HG02884 (cell line): ENCODE measurements around the gene EMILIN3.
A peak's percentile ranks its signal among the peaks of the same experiment; 100 is the strongest.

Experiments used
- ATAC-seq: cut with Tn5 transposase; IDR thresholded peaks from one replicate; pipeline ENCODE4 v1.9.1; 2021; ENCODE audit warnings: mild to moderate bottlenecking, moderate library complexity; ENCODE audit not compliant: unreplicated experiment

The EMILIN3 gene

DNA sequence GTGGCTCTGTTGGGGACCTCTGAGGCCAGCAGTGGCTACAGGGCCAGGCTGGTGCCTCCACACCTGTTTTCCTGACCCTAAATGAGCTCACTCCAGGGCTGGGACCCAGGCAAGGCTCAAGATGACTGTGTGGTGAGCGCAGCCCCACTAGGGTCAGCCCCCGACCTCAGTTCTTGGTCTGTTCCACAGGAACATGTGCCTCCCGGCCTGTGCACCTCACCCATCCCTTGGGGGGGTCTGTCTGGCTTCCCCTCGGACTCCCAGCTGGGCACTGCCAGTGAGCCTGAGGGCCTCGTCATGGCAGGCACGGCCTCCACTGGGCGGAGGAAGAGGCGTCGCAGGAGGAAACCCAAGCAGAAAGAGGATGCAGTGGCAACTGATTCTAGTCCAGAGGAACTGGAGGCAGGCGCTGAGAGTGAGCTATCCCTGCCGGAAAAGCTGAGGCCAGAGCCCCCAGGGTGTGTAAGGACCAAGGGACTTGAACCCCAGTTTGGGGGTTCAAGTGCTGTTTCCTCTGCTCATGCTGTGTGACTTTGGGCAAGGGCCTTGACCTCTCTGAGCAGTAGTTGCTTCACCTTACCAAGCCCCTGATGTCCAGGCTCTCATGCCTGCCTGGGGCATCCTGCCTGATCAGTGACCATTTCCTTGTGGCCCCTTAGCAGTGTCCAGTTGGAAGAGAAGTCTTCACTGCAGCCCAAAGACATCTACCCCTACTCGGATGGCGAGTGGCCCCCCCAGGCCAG, 18.0 kb downstream of the EMILIN3 start:
- no peak for ATAC-seq

DNA sequence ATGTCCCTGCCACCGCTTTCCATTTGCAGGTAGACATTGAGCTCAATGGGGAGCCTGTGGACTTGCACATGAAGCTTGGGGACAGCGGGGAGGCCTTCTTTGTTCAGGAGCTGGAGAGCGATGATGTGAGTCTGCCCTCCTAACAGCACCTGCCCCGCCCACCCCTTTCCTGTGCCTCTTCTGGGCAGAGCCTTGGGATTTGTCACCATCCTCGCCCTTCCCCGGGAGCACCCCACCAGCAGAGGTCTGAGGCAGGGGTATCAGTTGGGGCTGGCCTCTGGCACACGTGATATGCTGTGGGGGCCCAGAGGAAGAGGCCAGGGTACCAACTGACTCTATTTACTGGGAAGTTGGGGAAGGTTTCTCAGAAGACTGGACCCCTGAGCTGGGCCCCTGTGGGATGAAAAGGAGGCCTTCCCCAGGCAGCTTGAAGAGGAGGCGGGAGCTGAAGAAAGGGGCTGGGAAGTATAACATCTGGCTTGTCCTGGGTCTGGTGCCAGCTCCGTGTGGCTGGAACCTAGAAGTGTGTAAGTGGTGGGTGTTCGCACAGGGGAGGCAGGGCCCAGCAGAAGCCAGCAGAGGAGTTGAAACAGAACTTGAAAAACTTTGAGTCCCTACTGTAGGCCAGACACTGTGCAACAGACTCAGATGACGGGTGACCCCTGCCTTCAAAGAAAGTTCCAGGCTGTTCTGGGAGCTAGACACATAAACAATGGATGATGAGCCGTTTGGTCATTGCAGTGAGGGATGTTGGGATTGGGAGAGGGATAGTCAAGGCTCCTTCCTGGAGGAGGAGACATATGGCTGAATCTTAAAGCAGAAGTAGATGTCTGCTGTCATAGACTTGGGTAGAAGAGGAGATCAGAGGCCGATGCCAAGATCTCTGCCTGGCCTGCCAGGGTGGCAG, 18.8 kb downstream of the EMILIN3 start:
- no peak for ATAC-seq

DNA sequence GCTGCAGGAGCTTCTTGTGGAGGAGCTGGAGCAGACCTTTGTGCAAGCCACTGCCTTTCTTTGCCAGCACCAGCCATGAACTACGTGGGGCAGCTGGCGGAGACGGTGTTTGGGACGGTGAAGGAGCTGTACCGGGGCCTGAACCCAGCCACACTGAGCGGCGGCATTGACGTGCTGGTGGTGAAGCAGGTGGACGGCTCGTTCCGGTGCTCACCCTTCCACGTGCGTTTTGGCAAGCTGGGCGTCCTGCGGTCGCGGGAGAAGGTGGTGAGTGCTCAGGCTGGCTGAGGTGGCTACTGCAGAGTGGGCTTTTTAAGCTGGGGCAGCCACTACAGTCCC, 20.9 kb downstream of the EMILIN3 start:
- ATAC-seq, result no peak

DNA sequence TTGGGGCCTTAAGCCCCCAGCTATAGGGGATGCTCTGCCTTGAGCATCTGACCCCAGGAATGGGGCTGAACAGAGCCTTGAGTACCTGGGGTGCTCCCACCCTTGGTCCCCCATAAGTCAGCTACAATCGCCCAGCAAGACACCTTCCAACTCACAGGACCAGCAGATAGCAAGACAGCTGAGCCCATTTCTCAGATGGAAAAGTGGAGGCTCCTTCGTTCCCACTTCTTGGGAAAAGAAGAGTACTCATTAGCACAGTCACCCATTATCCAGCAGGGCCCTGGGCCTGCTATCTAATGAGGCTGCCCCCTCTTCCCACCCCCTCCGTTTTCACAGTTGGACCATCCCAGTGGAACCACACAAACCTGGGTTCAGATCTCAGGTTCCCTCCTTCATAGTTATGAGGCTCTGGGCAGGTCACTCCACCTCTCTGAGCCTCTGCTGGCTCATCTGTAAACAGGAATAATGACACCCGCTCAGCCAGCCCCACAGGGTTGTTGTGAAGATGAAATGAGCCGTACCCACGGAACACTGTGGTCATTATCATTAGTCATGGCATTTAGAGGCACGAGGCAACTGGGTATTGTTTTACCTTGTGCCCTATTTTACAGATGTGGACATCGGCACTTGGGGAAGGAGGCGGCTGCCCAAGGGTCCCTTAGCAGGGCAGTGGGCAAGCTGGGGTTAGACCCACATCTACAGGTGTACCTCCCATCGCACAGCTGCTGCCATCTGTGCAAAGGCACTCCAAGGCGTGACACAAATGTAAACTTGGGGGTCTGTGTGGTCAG, 21.5 kb downstream of the EMILIN3 start:
- ATAC-seq, result no peak

DNA sequence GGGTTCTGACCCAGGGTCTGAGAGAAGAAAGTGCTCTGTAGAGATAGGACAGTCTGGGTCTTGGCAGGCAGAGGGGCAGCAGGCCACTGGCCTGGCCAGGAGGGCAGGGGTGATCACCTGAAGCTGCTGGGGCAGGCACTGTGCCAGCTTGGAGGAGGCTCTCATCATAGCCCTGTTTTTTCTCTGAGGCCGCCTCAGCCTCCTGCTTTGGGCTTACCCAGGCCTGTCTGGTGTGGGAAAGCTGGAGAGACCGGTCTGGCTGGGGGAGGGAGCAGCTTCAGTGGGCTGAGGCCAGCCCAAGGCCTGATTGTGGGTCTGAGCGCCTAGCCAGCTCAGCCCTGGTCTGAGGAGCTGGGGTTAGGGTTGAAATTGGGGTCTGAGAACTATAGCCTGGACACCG, 22.1 kb downstream of the EMILIN3 start:
- no peak for ATAC-seq

DNA sequence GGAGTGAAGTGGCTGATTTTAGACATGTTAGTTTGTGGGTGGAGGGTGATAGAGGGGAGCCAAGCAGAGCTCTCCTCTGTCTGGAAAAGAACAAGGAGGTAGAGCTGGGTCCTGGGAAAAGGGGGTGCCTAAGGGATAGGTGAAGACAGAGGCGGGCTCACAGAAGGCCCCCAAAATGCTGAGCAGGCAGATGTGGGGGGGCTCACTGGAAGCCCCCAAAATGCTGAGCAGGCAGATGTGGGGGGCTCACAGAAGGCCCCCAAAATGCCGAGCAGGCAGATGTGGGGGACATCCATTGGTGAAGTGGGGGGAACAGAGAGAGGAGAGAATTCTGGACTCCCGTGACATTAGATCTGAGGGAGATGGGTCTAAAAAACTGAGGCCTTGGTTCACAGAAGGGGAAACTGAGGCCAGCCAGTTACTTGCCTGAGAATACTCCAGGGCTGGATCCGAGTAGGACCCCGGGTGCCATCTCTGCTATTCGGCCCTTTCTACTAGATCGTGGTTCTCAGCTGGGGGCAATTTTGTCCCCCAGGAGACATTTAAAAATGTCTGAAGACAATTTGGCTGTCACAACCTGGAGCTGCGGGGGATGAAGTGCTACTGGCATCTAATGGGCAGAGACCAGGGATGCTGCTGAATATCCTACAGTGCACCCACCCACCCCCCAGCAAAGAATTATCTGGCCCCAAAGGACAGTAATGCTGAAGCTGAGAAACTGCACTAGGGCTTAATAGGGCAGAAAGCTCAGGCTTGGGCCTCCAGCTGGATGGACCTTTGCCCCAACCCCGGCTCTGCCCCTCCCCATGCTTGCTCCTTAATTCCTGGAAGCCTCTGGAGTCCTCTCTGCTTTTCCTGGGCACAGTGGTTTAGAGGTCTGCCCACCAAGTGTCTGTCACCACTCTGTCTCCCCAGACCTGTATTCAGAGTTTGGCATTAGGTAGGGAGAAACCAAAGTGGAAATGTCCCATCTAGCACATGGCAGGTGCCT, 23.8 kb downstream of the EMILIN3 start:
- ATAC-seq, result no peak

DNA sequence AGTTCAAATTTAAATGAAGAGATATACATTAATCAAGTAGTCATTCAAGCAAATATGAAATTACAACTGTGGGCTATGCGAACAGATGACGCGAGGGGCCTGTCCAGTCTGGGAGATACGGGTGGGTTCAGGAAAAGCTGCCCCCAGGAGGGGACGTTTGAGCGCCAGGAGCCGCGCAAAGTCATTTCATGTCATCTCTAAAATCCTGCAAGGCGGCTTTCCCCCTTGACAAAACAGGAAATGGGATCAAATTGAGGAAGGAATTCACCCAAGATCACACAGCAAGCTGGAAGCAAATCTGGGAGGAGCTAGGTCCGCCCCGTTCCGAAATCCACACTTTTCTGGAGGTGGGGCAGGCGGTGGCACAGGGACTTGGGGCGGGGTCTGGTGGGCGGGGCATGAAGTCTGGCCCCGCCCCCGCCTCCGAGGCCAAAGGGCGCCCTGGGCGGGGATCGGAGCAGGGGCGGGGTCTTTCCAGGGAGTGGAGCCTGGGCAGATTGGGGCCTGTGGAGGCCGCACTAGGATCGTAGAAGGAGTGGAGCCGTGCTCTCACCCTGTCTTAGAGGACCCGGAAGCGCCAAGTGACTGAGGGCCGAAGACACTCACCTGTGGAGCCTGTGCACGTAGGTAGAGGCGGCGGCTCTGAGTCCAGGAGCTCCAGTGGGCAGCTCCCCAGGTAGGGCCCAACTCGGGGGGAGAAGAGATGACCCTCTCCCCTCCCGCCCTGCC, 26.1 kb downstream of the EMILIN3 start, which contains the start of gene LPIN3:
Gene LPIN3, plus strand, starts transcription at position 495 of the 729 bp plus-strand sequence. CDS start 4,983 bp downstream, outside the sequence.
- no peak for ATAC-seq

DNA sequence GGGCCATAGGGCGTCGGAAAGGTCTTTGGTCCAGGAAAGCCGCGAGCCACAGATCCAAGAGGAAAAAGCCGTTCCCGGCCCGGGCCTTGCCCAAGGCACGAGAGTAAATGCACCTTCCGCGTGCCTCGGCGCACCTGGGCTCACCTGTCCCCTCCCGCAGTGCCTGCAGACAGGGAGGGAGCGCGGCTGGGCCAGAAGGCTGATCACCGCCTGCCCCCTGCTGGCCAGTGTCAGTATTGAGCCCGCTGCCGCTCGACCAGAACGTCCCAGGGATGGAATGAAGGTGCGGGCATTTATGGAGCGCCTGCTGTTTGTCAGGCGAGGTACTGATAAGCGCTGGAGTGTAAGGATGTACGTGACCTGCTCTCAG, 26.7 kb downstream of the EMILIN3 start:
- peak; percentile 73 for ATAC-seq

DNA sequence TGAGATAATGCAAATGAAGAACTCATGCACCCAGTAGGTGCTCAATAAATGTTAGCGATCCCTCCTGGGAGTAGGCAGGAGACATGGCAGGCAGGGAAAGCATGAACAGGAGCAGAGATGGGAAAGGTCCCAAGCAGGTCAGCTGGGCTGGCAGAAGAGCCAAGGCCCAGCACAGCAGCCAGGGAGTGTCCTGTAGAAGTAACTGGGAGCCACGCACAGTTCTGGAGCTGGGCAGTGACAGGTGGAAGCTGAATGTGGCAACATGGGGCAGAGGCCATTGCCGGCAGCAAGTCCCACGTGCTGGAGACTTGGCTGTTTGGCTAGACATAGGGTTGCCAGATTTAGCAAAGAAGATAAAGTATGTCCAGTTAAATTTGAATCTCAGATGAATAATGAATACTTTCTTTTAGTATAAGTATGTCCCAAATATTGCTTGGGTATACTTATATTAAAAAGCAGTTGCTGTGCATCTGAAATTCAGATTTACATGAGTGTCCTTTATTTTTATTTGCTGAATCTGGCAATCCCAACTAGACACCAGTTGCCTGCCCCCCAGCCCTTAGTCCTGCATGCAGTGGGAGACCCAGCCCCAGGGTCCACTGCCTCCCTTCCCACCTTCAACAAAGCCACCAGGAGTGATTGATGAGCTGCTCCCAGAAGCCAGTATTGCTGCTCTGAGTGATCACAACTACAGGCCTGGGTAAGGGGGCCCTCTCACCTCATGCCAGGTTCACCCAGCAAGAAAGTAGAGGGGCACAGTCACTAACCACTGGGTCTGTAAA, 29.7 kb downstream of the EMILIN3 start:
- ATAC-seq, result no peak

DNA sequence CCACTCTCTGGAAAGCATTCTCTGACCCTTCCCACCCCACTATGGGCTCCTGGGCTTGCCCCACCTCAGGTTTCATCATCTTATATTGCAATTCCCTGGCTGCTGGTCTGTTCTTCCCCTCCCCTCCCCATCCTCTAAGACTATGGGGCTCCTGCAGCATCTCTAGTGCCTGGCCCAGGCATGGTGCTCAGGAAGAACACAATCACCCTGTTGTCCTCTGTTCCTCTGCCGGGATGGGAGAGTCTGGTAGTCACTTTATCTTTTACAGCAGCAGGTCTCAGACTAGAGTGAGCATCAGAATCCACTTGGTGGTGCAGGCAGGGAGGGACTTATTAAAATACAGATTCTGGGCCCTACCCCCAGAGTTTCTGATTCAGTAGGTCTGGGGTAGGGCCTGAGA, 31.0 kb downstream of the EMILIN3 start:
- no peak for ATAC-seq

DNA sequence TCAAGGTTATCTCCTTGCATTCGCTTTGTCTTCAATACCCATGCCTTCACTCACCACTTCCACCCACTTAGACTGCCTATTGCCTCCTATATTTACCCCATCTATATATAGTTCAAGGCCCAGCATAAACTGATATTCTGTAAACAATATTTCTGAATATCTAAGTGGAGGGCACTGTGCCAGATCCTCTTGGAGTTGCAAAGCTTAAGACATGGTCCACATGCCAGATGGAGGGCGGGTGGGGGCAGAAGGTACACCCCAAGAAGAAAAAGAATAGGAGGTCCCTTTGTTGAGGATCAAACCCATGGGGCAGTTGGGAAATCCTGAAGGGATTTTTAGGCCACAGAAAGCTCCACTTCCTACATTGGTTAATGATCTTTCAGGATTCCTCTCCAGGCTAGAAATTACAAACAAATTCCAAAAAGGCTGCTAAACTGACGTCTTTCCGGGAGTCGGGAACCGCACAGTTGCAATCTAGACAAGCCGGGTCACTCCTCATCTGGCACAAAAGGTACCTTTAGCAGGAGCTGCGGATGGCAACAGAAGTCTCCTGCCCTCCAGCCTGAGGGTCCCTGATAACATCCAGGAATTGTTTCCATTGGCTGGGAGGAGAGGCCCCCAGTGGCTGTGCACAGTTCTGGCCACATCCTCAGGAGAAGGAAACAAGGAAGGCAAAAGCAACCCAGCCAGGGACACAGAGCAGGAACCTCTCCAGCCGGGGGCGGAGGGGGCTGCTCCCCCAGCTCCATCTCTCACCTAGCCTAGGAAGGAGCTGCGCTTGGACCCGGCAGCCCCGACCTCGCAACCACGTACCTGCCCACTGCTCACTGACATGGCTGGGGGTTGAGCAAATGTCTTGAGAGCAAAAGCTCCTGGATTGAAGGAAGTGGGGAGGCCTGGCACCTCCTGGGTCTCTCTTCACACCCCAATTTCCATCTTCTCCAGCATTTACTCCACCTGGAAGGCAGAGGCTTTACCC, 31.9 kb downstream of the EMILIN3 start:
- ATAC-seq, result no peak

DNA sequence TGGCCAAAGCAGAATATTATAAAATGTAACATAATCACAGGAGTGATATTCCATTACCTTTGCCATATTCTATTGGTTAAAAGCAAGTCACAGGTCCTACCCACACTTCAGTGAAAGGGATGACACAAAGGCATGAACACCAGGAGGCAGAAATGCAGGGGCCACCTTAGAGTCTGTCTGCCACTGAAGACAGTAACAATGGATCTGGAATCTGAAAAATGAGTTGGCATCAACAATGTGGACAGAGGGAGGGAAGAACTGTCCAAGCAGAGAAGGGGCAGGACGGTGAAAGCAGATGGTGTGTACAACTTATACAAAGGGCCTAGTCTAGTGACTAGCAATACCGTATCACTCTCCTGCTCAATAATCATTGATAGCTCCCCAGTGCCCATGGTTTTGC, 32.6 kb downstream of the EMILIN3 start:
- ATAC-seq, result no peak

DNA sequence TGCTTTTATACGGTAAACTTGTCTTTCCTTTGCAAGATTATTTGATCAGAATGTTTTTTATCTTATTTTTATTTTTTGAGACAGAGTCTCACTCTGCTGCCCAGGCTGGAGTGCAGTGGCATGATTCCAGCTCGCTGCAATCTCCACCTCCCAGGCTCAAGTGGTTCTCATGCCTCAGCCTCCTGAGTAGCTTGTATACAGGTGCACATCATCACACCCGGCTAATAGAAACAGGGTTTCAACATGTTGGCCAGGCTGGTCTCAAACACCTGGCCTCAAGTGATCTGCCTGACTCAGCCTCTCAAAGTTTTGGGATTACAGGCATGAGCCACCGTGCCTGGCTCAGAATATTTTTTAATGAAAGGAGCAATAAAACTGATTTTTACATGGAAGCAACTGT, 34.9 kb downstream of the EMILIN3 start:
- ATAC-seq, result no peak

DNA sequence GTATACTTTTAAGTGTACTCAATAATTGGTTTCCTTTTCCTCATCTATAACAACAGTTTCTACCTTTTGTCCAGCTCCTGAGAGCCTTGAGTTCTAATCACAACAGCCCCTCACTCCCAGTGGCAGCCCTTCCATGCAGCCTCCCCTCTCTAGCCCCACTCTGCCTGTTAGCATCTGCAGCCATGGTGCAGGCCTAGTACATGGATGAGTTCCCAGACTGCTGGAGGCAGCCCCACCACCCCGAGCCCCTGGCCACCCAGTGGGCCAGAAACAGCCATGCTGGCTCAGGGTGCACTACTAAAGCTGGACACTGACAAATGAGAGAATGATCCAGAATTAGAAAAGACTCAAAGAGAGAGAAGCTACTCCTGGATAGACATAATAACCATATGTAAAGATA, 35.7 kb downstream of the EMILIN3 start:
- ATAC-seq, result no peak

DNA sequence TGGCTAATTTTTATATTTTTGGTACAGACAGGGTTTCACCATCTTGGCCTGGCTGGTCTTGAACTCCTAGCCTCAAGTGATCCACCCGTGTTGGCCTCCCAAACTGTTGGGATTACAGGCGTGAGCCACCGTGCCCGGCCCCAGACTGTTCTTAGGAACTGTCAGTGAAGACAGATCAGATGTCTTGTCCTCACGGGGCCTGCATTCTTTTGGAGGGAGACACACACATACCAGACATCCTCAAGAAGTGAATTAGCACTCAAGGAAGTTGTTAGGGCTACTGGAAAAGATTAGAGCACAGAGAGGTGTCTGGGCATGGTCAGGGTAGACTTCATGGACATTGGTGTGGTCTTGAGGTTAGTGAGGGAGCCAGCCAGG, 36.3 kb downstream of the EMILIN3 start:
- ATAC-seq, result no peak

DNA sequence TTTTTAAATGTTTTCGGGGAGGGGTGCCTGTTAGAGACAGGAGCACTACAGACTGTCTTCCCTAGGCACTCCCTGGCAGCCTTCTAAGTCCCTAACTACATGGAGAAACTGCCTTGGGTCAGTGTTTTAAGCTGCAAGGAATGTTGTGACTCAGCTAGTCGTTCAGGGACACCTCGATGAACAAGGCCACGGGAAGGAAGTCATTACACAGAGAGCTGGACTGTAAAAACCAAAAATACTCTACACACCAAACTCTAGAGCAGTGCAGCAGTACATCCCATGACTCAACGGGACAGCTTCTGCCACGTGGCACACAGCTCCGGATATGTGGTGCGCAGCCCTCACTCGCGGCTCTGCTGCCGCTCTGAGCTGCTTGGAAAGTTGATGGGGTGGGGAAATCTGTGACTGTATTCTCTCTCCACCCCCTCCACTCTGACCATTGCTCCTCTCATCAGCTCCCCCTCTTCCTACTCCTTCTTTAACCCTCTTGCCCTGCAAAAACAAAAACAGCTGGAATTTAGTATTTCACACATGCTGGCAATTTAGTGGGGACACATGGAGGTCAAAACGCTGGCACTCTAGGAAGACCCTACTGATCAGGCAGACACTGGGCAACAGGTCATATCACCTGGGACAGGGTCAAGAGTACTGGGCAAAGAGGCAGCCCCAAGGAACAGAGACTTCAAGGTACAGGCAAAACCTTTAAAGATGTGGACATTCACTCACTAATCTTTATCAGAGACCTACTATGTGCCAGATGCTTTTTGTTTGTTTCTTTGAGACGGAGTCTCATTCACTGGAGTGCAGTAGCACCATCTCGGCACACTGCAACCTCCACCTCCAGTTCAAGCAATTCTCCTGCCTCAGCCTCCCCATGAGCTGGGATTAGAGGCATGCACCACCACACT, 36.9 kb downstream of the EMILIN3 start:
- peak; percentile 87 for ATAC-seq

DNA sequence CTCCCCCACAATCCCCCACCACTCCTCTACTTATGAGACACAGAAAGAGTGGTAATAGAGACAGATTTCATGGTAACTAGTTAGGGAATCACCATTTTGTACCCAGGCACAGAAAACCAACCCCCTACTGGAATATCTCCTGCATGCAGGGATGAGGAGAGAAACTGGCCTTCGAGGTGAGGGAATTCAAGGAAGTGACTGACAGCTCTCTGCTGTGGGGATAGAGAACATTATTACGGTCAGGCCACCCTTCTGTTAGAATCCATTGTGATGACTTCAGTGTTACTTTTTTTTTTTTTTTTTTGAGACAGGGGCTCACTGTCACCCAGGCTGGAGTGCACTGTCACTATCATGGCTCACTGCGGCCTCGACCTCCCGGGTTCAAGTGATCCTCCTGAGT, 39.4 kb downstream of the EMILIN3 start:
- no peak for ATAC-seq
